NCI-H345 treated with DMSO at 0.1 percent for 48 hours (cell line): Measurements from ENCODE around the gene KLHL1.

Source experiments
- DNase-seq: peaks from one replicate; lab custom pipeline; 2025; ENCODE audit not compliant: unreplicated experiment; lab: John Stamatoyannopoulos, UW

KLHL1 gene

GRCh38 chr13:69704311-69704710 is 403.9 kb downstream of the KLHL1 start:
- DNase-seq = no peak

- DNase-seq = no peak
Observed at GRCh38 chr13:69690999-69691398, 417.3 kb downstream of the KLHL1 start.

- DNase-seq = peak; percentile 42
Observed at GRCh38 chr13:69683921-69684686, 424.1 kb downstream of the KLHL1 start.

GRCh38 chr13:69681722-69682121 is 426.5 kb downstream of the KLHL1 start:
- DNase-seq = no peak

GRCh38 chr13:69677343-69677742 is 430.9 kb downstream of the KLHL1 start:
- DNase-seq = no peak

- no peak for DNase-seq
Observed at GRCh38 chr13:69676286-69676685, 432.0 kb downstream of the KLHL1 start.

GRCh38 chr13:69660155-69660554 is 448.1 kb downstream of the KLHL1 start:
- DNase-seq = no peak

- no peak for DNase-seq
Observed at GRCh38 chr13:69657676-69658075, 450.6 kb downstream of the KLHL1 start.

GRCh38 chr13:69654392-69654791 is 453.9 kb downstream of the KLHL1 start:
- no peak for DNase-seq
